ENCODE measurements around the gene HBD. TPM values are rescaled to one million over a fixed set of nuclear protein-coding genes. Genes with fewer than 3 reads are reported as not detected.

The HBD gene
- total RNA-seq: not detected

DNA sequence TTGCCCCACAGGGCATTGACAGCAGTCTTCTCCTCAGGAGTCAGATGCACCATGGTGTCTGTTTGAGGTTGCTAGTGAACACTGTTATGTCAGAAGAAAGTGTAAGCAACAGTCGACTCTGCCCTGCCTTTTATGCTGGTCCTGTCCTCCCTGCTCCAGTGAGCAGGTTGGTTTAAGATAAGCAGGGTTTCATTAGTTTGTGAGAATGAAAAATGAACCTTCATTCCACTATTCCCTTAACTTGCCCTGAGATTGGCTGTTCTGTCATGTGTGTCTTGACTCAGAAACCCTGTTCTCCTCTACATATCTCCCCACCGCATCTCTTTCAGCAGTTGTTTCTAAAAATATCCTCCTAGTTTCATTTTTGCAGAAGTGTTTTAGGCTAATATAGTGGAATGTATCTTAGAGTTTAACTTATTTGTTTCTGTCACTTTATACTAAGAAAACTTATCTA is at the start of gene HBD:
Gene HBD (minus strand): TSS at position 103 of the 454 bp plus-strand sequence. CDS start 50 bp downstream, at position 53.
- H3K36me3 ChIP-seq: no peaks in the 10 kb centered on the region
- H3K27ac ChIP-seq: no peak within 1 kb of the TSS
- no peaks in the 10 kb centered on the region for H3K4me1 ChIP-seq
- intact Hi-C loops (cut with DNase I): no loop called here
- H3K9ac ChIP-seq (ENCODE audit: low read depth in 2 of 2, low read length in 2 of 2): no peak within 1 kb of the TSS
- DNase-seq: no peak
- no peak within 1 kb of the TSS for H3K4me3 ChIP-seq
- TF ChIP-seq, protein P1, sequence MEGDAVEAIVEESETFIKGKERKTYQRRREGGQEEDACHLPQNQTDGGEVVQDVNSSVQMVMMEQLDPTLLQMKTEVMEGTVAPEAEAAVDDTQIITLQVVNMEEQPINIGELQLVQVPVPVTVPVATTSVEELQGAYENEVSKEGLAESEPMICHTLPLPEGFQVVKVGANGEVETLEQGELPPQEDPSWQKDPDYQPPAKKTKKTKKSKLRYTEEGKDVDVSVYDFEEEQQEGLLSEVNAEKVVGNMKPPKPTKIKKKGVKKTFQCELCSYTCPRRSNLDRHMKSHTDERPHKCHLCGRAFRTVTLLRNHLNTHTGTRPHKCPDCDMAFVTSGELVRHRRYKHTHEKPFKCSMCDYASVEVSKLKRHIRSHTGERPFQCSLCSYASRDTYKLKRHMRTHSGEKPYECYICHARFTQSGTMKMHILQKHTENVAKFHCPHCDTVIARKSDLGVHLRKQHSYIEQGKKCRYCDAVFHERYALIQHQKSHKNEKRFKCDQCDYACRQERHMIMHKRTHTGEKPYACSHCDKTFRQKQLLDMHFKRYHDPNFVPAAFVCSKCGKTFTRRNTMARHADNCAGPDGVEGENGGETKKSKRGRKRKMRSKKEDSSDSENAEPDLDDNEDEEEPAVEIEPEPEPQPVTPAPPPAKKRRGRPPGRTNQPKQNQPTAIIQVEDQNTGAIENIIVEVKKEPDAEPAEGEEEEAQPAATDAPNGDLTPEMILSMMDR (IDR thresholded peaks at IDR 0.05): no peak
- no peaks in the 10 kb centered on the region for H3K9me3 ChIP-seq
- no peaks in the 10 kb centered on the region for H3K27me3 ChIP-seq

DNA sequence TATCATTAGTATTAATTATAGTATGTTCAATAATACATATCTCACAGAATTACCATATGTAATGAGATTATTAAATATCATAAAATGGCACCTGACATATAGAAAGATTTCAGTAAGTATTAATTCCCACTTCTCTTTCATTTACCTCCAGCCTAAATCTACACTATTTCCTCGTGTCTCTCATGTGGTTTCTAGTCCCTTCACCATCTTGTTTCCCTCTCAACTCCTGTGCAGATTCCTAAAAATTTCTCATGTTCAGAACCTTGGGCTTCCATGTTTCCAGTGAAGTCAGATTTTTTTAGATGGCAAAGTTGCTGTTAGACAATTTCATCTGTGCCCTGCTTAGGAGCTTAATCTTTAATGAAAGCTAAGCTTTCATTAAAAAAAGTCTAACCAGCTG is 49.6 kb upstream of the HBD start:
- DNase-seq: no peak
- intact Hi-C loops (cut with DNase I): no loop called here
- no peak overlapping the region for H3K27ac ChIP-seq
- no peak overlapping the region for H3K9ac ChIP-seq (ENCODE audit: low read depth in 2 of 2, low read length in 2 of 2)
- no peaks in the 10 kb centered on the region for H3K27me3 ChIP-seq
- H3K4me1 ChIP-seq: no peaks in the 10 kb centered on the region
- TF ChIP-seq, protein P1 (IDR thresholded peaks at IDR 0.05): no peak
- H3K36me3 ChIP-seq: no peaks in the 10 kb centered on the region
- no peaks in the 10 kb centered on the region for H3K9me3 ChIP-seq
- H3K4me3 ChIP-seq: no peak overlapping the region

DNA sequence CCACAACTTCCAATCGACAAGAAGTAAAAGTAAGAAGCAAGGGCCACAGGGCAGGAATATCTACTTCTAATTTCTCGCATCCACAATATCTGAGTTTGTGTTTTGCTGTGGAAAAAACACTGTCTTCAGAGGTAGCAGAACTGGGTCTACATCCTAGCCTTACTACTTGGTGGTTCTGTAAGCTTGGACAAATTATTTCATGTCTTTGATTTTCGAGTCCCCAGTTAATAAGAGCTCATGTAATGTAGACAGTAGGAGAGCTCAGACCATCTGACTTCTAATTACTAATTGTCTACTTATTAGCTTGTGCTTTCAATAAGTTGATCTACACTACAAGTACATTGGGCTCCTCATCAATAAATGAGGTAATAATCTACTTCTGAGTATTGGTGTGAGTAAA is 48.8 kb upstream of the HBD start:
- H3K9me3 ChIP-seq: no peaks in the 10 kb centered on the region
- no peak overlapping the region for H3K9ac ChIP-seq (ENCODE audit: low read depth in 2 of 2, low read length in 2 of 2)
- H3K36me3 ChIP-seq: no peaks in the 10 kb centered on the region
- H3K27me3 ChIP-seq: no peaks in the 10 kb centered on the region
- no peaks in the 10 kb centered on the region for H3K4me1 ChIP-seq
- no peak overlapping the region for H3K4me3 ChIP-seq
- no peak overlapping the region for H3K27ac ChIP-seq
- TF ChIP-seq, protein P1 (IDR thresholded peaks at IDR 0.05): no peak
- intact Hi-C loops (cut with DNase I): no loop called here
- no peak for DNase-seq

DNA sequence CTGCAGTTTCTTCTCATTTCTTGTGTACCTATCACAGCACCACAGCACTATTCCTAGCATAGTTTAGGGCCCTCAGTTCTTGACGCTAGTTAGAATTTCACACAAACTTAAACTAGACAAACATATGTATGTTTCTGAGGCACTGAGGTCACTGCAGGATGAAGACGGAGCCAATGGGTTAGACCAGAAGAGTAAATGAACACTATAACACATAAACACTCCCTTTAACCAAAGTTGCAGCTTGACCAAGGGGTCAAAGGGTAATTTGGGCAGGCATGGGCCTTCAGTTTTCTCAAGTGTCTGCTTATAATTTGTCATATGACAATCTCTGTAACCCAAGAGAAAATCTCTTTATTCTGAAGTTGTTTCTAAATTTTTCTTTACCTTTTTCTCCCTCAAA is 48.3 kb upstream of the HBD start:
- H3K27me3 ChIP-seq: no peaks in the 10 kb centered on the region
- no peak overlapping the region for H3K4me3 ChIP-seq
- DNase-seq: no peak
- no peak overlapping the region for H3K9ac ChIP-seq (ENCODE audit: low read depth in 2 of 2, low read length in 2 of 2)
- intact Hi-C loops (cut with DNase I): no loop called here
- TF ChIP-seq, protein P1 (IDR thresholded peaks at IDR 0.05): no peak
- H3K36me3 ChIP-seq: no peaks in the 10 kb centered on the region
- H3K9me3 ChIP-seq: no peaks in the 10 kb centered on the region
- H3K27ac ChIP-seq: no peak overlapping the region
- no peaks in the 10 kb centered on the region for H3K4me1 ChIP-seq

DNA sequence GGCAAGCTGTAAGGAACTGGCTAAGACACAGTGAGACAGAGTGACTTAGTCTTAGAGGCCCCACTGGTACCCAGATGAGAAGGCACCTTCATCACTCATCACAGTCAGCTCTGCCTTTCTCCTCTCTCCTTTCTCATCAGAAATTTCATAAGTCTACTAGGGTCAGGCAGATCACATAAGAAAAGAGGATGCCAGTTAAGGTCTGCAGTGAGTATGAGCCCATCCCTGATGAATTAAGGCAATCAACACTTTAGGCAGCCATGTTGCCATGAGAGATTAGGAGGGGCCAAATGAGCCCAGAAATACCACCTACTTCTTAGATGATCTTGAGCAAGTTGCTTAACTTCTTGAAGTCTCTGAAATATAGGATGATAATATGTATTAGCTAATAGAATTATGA is 47.3 kb upstream of the HBD start:
- no peak overlapping the region for H3K9ac ChIP-seq (ENCODE audit: low read depth in 2 of 2, low read length in 2 of 2)
- no peaks in the 10 kb centered on the region for H3K9me3 ChIP-seq
- H3K27me3 ChIP-seq: no peaks in the 10 kb centered on the region
- H3K27ac ChIP-seq: no peak overlapping the region
- TF ChIP-seq, protein P1 (IDR thresholded peaks at IDR 0.05): no peak
- DNase-seq: no peak
- no peaks in the 10 kb centered on the region for H3K4me1 ChIP-seq
- no peak overlapping the region for H3K4me3 ChIP-seq
- no peaks in the 10 kb centered on the region for H3K36me3 ChIP-seq
- intact Hi-C loops (cut with DNase I): no loop called here
